Measurements from ENCODE around the gene PIH1D1.
A peak's percentile ranks its signal among the peaks of the same experiment; 100 is the strongest.
"Not testable (repeated sequence)": the region's sequence is repeated elsewhere in the genome, so short reads cannot be mapped to it uniquely, and the experiment has no call there.

Gene PIH1D1

DNA sequence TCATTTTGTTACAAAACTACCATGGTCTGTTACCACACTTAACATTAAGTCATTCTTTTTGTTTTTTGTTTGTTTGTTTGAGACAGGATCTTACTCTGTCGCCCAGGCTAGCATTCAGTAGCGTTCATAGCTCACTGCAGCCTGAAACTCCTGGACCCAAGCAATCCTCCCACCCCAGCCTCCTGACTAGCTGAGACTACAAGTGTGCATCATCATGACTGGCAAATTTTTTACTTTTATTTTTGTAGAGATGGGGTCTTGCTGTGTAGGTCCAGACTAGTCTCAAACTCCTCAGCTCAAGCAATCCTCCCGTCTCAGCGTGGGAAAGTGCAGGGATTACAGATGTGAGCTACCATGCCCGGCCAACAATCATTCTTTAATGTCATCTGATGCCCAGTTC lies 4.7 kb upstream of the PIH1D1 start:
- no peak for DNase-seq

DNA sequence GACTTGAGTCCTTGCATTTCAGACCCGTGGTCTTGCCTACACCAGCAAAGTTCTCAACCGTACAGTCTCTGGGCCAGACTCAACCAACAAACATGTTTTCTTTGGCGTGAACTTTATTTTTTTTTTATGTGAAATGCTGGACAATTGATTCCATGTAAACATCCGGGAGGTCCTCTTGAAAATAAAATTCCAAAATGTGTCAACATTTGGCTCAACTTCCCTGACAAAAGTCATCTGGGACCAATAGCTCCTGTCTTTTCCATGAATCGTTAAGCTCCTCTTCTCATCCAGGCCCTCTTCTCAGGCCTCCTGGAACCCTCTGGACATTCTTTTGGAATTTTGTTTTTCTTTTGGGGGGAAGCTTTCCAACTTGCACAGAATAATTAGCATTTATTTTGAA lies 4.2 kb upstream of the PIH1D1 start:
- no peak for DNase-seq

DNA sequence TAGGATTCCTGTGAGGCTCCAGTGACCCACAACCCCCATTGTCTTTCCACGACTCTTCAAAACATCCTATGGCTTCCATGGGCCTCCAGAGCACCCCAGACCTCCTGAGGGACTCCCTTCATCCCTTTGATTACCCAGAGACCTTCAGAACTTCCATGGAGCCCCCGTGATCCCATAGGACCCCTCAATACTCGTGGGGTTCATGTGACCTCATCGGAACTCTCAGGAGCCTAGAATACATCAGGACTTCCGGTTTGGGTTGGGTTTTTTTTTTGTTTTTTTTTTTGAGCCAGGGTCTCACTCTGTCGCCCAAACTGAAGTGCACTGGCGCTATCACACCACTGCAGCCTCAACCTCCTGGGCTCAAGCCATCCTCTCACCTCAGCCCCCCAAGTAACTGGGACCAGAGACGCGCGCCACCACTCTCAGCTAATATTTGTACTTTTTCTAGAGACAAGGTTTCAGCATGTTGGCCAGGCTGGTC lies 2.2 kb upstream of the PIH1D1 start:
- no peak for DNase-seq

DNA sequence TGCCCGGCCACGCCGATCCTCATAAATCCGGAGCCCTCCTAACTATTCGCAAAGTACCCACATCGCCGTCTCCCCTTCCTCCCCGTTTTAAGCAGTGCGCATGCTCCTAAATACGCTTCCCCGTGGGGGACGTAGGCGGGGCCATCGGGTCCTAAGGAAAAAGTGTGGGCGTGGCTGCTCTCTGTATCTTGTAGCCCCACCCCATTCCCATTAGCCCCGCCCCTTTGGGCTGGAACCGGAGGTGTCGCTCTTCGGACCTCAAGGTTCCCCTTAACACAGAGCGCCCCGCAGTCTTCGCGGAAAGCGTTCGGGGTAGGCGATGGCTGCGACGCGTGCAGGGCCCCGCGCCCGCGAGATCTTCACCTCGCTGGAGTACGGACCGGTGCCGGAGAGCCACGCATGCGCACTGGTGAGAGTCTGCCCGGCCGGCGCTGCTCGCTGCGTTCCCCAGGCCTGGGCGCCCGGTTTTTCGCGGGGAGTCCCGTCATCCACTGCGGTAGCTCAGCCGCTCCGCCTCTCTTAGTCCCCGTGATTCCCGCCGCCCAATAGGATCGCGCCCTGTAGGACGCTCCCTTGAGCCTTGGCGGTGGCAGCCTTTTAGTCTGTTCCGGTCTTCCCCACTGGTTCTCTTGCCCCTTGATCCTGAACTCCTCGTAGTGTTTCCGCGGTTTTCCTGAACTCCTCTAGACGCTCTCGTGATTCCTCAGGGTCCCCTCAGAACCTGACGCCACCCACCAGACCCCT lies 1.6 kb upstream of the PIH1D1 start, which contains the start of gene ALDH16A1:
TSS of gene ALDH16A1 (plus strand) at position 213 of the 744 bp plus-strand sequence. CDS start at position 320, 107 bp downstream.
- DNase-seq: peak; percentile 84 to 100 (median 98)

DNA sequence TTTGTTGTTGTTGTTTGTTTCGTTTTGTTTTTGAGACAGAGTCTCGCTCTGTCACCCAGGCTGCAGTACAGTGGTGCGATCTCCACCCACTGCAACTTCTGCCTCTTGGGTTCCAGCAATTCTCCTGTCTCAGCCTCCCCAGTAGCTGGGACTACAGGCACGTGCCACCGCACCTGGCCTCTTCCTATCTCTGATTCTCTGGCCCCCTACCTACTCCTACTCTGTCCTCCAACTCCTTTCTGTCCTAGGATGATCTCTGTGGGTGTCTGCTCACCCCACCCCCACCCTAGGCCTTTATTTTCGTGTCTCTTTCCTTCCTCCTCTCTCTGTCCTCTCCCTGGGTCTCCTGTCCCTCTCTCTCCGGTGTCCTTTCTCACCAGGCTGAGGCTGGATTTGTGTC lies 1.2 kb downstream of the PIH1D1 start:
- no peak for DNase-seq

- no peak for DNase-seq
These were observed 3.2 kb downstream of the PIH1D1 start for GRCh38 chr19:49448432-49448786.

GRCh38 chr19:49447485-49448431 lies 3.9 kb downstream of the PIH1D1 start:
- DNase-seq: peak in 3 of 56 donors; percentile 5 to 8 (median 8)

- DNase-seq: no peak
These were observed 5.6 kb downstream of the PIH1D1 start for GRCh38 chr19:49445997-49446396.

DNA sequence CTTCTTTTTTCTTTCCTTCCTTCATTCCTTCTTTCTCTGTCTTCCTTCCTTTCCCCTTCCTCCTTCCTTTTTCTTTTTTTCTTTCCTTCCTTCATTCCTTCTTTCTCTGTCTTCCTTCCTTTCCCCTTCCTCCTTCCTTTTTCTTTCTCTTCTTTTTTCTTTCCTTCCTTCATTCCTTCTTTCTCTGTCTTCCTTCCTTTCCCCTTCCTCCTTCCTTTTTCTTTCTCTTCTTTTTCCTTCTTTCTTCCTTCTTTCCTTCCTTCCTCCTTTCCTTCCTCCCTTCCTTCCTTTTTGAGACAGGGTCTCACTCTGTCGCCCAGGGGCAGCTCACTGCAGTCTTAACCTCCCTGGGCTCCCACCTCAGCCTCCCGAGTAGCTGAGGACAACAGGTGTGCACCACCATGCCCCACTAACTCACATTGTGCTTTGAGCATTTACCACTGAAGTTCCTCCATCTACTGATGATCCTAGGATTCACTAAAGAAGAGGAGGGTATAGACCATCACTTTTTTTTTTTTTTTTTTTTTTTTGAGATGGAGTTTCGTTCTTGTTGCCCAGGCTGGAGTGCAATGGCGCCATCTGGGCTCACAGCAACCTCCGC lies 7.4 kb downstream of the PIH1D1 start:
- not testable (repeated sequence) for DNase-seq

GRCh38 chr19:49443366-49444099 lies 8.1 kb downstream of the PIH1D1 start:
- peak in 55 of 56 donors; percentile 54 to 97 (median 91) for DNase-seq

DNA sequence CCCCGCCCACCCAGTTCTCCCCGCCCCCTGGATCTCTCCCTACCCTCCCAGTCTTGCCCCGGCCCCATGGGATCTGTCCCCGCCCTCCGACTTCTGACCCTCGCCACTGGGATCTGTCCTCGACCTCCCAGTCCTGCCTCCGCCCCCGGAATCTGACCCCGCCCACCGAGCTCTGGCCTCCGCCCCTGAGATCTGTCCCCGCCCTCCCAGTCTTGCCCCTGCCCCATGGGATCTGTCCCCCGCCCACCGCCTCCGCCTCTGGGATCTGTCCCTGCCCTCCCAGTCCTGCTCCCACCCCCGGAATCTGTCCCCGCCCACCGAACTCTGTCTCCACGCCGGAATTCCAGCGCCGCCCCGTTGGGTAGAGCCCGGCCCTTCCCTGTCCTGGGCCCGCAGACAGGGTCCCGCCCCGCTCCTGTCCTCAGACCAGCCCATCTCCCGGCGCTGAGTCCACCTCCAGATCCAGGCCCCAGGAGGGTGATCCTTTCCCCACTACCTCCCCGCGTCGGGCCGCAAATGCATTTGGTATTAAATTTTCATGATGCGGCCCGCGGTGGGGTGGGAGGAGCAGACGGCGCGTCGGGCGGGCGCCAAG lies 8.7 kb downstream of the PIH1D1 start:
- DNase-seq: peak in 14 of 56 donors; percentile 5 to 48 (median 26)

- no peak for DNase-seq
These were observed 9.3 kb downstream of the PIH1D1 start for GRCh38 chr19:49442354-49442753.

DNA sequence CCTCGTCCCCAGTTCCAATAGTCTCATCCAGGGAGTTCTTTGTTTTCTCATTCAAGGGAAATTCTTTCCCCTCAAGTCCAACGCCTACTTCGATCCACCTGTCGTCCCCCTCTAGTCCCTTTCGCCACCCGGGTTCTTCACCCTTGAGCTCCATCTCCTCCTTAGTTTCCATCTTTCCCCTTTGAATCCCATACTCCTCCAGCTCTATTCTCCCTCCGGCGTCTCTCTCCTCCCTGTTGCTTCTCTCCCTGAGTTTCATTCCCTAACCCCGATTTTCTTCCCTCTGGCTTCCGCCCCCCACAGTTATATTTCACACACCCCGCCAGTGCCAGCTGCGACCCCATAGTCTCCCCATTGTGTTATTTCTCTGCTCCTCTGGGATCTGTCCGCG lies 9.7 kb downstream of the PIH1D1 start:
- no peak for DNase-seq

DNA sequence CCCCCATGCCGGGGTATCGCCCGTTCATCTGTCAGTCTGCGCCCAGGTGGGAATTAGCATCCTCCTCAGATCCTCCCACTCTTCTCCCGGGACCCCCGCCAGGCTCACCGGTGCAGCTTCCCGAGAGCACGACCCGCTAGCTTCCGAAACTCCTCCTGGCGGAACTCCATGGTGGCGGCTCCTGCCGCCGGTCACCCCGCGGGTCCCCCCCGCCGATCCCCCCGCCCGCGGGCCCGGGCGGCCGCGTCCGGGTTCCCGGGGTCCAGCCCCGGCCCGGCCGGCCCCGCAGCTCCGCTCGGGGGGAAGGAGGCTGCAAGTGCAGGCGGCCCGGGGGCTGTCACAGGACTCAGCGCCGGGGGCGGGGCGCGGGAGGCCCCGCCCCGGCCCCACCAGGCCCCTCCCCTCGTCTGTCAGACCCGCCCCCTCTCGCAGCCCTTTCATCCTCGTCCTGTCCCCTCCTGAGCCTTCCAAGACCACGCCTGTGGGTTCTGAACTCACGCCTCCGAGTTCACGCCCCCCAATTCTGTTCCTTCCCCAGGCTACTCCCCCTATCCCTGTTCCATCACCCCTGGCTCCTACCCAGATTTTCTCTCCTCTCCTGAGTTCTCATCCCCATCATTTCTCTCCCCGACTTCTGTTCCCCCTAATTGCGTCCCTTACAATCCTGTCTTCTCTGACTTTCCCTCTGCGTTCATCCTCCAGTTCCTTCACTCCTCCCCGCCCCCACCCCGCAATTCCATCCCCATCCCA lies 10.2 kb downstream of the PIH1D1 start, which contains the start of gene SLC17A7:
TSS of gene SLC17A7 (minus strand) at position 318 of the 750 bp plus-strand sequence. CDS start at position 170, 148 bp downstream.
- no peak for DNase-seq

DNA sequence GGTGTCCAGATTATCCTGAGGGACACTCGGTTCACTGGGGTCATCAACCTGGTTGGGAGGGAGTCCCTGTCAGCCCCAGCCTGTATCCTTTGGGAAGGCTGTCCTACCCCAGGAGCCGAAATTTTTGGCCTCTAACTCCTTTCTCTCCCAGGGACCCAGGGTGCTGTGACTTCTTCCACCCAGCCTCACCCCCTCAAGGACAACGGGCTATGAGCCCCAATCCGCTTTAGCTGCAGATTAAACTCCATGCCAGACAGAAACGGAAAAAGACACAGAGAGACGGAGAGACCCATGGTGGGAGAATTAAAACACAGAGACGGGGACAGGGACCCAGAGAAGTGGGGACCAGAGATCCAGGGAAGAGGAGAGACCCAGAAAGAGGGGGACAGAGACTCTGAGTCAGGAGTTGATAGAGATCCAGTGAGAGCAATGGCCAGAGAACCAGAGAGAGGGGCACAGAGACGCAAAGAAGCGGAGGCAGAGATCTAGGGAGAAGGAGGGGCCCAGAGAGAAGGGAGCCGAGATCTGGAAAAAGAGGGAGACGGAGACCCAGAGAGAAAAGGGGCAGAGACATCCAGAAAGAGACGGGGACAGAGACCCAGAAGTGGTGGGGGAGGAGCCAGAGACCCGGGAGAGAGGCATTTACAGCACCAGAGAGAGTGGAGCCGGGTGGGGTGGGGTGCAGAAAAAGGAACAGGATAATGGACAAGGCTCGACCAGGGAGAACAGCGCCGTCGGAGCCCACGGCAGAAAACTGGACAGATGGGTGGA lies 11.0 kb downstream of the PIH1D1 start:
- no peak for DNase-seq

GRCh38 chr19:49439836-49440235 lies 11.8 kb downstream of the PIH1D1 start:
- DNase-seq: no peak

- DNase-seq: no peak
These were observed 13.4 kb downstream of the PIH1D1 start for GRCh38 chr19:49438261-49438660.

DNA sequence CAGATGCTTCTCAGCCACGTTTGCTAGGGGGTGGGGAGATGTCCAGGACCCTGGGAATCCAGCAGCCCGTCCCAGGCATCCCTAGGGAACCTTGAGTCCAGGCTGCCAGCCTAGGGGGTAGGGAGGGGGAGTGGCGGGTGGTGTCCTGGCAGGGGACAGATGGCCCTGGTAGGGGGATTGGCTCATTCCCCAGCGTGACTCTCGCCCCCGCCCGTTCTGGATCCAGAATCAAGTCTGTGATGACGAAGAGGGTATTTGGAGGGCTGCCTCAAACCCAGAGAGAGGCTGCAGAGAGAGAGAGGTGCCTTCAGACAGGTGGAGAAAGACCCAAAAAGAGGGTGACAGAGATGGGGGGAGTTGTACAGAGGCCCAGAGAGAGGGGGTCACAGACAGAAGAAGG lies 14.4 kb downstream of the PIH1D1 start:
- no peak for DNase-seq

Measured in nucleus accumbens (tissue), 56 donors.